Umbilical cord (tissue), 2 donors: ENCODE measurements around the gene TIMP2. TPM values are rescaled to one million over a fixed set of nuclear protein-coding genes. Genes with fewer than 3 reads are reported as not detected.
"Not testable (repeated sequence)": the region's sequence is repeated elsewhere in the genome, so short reads cannot be mapped to it uniquely, and the experiment has no call there.

Source experiments
- DNase-seq: peaks from one replicate; pipeline ENCODE4 v3.0.0-alpha.2; 2015; ENCODE audit warnings: low spot score
- total RNA-seq: library from RNA; depleted of rRNA; stranded (reverse); fragments of >200 nt; gene quantifications from one replicate; pipeline ENCODE4 v1.2.3, GENCODE V29; 2014; ENCODE audit warnings: low replicate concordance; ENCODE audit not compliant: insufficient read depth

The TIMP2 gene
- total RNA-seq, 1 donor from 2014 or later: 64.5 TPM

DNA sequence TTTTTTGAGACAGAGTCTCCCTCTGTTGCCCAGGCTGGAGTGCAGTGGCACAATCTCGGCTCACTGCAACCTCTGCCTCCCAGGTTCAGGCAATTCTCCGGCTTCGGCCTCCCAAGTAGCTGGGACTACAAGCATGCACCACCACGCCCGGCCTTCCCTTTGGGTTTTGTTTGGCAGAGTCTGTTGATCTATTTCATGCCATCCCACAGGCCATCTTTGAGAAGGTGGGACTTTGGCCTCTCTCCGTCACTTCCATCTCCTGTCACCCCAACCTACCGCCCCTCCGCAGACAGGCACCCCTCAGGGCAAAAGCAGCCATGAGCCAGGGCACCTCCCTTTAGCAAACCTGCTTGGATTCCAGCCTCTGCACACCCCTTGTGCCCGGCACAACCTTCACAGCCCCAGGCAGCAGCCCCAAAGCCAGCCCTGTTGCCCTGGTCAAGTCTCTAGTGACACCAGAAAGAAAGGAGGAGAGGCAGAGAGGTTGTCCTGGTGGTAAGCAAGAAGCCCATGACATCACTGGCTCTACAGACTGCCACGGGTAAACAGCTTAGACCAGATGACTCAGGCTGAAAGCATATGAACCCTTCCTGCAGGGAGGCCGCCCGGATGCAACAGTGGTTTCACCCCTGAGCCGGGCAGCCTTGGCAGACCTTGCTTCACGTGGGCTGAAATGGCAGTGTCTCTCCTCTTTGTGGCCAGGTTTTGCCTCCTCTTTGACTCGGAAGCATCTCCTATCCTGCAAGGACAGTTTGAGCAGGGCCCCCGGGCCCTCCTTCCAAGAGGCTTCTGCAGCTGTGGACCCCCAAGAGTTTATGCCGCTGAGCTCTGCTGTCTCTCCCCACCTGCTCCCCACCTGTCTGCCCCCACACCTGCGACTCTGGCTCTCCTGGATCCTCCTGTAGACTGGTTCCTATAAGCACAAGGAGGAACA lies 8.1 kb upstream of the TIMP2 start:
- peak; percentile 66 for DNase-seq

DNA sequence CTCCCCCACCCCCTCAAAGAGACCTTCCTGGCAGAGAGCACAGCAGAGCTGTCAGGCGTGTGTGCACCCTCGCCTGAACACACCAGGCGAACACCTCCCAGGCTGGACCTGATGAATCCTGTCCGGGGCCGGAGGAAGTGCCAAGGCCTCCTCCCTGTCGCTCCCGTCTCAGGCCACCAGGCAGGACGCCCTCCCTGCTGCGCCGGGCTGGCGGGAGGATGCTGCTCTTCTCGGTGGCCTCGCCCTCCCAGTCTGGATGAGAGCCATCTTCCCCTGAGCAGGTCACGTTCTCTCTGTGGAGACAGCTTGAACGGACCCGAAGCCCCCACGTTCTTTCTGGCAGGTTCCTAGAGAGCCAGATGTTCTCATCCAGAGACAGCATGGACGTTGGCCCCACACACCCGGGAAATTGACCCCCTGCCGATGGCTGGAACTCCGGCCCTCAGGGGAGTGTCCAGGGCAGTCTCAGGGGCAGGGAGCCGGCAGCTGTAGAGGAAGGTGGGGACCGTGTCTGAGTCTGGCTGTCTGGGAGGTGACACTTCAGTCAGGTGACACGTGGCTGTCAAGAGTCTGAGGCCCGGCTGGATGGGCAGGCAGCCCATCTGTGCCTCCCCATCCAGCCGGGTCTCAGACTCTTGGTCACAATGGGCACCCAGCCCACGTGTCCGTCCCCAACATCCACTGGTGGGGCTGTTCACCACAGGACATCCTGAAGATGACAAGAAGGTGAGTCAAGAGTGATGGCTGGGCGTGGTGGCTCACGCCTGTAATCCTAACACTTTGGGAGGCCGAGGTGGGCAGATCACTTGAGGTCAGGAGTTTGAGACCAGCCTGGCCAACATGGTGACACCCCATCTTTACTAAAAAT lies 5.0 kb upstream of the TIMP2 start:
- DNase-seq: no peak

DNA sequence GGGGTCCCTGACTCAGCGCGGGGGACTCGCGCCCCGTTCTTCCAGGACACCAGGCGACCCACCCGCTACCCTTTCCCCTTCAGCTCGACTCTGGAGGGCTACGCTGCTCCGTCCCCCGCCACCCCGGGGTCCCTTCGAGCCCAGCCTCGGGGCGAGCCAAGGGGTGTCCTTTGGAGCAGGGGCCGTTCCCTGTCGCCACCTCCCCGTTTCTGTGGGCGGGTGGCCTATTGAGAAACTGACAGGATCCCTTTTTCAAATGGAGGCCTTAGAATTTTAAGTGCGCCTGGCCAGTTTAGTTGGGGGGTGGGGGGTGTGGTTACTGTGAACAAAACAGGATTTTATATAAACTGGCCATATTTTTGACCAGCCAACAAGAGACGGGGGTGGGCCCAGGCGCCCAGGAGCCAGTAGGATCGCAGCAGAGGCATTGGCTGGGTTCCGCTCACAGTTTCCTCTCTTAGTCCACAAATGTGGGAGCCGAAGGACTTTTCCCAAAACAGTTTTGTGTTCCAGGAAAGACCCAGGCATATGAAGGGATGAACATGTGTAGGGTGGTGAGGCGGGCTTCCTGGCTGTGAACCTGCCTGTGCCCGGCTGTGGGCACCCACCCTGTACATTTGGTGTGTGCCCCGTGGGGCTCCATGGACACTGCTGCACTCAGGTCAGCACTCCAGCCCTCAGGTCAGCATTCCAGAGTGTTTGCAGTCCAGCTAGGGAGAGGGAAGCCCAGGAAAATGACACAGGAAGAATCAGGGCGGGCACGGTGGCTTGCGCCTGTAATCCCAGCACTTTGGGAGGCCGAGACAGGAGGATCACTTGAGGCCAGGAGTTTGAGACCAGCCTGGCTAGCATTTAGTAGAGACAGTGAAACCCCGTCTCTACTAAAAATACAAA lies 722 bp upstream of the TIMP2 start:
- peak; percentile 87 for DNase-seq

DNA sequence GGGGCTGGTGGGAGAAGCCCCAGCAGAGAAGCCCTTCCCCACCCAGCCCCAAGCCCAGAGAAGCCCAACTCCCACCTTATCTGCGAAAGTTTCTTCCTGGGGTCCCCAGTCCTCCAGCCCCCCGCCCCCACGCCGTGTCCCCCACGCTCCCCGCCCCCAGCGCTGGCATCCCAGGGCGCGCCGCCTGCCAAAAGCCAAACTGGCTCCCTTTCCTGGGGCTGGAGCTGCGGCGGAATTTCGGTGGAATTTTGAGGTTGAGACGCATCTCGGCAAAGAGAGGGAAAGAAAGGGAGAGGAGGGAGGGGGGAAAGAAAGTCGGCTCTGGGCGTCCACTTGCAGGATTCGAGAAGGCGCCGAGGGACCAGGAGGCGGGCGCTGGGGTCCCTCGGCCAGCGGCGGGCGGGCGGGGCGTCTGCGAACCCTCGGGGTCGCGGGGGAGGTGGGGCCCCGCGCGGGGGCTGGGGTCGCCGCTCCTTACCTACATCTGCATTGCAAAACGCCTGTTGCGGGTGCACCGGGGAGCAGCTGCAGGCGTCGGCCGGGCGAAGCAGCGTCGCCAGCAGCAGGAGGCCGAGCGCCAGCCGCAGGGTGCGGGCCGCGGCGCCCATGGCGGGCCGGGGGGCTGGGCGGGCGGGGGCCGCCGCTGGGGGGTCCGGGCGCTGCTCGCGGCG lies 571 bp downstream of the TIMP2 start:
- DNase-seq: peak; percentile 46

DNA sequence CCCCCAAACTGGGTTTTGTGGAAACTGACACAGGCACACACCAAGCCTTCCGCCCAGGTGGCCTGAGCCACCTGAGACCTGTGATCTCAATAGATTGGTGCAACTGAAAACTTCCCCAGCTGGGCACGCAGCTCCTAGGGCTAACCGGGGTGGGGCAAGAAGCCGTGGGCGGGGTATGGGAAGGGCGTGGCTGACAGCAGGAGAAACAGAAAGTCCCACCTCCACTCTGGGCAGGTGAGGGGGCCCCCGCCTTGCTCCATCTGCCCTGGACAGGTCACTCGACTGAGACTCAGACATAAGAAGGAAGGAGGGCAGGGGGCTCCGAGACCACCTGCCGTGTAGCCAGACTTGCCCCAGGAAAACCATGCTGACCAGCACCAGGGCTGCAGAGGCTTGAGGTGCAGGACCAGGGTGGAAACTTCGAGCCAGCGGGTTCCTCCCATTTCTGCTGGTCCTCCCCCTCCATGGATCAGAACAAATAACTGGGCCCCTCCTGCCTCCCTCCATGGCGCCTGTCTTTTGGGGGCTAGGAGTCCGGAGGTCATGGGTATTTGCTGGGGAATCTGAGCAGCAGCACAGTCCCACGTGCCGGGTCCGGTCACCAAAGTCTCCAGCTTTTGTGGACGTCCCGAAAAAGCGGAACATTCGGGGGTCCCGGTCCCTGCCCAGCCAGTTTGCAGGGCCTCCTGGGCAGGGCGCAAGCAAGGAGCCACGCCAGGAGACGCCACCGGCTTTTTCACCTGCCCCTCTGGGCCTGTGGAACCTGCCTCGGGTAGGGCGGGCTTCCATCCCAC lies 1.3 kb downstream of the TIMP2 start:
- DNase-seq: no peak

DNA sequence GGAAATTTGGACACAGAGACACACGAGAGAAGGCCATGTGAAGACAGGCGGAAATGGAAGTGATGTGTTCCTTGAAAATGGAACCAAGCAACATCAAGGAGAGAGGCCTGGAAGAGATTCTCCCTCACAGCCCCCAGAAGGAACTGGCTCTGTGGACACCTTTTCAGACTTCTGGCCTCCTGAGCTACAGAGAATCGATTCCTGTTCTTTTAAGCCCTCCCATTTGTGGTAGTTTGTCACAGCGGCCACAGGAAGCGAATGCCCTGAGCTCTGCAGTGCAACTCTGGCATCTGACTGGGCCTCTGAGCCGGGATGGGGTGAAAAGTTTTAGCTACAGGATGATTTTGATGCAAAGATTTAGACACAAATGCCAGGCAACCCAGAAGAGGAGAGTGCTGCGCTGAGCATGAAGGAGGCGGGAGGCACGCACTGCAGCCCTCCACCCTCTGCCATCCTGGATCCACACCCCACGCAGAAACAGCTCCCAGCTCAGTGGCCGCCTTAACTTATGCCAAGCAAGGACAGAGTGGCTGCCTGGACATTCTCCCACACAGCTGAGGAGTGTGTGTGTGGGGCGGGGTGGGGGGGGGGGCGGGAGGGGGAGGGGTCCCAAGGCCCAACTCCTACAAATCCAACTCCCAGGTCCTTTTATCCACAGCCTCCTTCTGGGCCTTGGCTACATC lies 2.2 kb downstream of the TIMP2 start:
- no peak for DNase-seq

DNA sequence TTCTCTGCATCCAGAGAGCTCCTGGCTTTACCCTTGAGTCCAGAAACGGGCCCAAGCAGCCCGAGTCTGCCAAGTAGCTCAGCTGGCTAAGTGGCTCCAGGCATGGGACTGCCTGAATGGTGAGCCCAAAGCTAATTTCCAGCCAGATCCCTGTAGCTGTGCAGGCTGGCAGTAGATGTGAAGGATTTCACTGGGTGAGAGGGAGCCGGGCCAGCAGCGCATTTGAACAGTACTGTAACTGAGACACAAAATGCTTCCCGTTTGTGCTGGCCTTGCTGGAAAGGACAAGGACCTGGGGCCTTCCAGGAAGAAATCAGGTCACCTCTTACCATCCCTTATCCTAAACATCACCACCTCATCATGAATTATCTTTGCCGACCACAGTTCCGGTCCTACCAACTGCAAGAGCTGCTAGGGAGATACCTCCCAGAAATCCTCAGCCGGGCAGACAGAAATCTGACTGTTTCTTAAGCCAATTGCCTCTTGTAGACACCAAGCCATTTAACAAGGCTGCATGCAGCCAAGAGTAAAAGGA lies 3.7 kb downstream of the TIMP2 start:
- DNase-seq: no peak

DNA sequence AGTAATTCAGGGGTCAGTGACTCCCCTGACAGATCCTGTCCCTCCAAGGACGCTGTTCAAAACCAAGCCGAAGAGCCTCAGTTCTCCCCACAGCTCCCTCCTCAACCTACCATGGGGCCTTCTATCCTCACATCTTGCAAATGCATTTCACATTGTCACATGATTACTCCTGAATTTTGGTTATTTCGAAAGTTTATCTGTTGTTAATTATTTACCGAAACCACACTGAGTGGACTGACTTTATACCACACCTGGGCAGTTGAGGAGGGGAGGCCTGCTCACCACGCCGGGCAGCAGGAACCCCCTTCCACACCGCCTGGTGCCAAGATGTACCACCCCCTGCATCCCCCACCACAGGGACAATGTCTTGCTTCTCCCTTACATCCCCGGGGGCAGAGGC lies 4.7 kb downstream of the TIMP2 start:
- no peak for DNase-seq

DNA sequence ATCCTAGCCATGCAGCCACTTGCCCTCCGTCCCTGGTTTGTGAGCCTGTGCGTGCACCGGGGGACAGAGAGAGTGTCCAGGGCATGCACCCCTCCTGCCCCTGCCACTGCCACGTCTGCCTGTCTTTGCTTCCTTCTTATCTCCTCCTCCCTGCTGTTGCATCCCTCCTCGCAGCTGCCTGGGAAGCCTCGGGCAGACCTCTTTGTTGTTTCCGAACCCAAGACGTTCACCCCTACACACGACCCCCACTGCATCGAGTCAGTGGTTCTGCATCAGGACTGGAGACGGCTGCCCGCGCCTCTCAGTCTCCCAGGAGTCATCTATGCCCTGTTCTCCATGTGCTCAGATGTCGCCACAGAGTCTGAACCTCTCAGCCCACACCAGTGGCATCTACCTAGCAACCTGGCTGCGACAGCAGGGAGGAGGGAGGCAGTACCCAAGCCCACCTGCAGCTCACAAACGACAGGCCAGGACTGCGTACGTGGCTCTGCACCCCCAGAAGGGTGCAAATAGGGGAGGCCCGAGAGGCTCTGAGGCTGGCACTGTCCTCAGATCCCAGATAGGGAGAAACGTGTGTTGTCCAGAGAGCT lies 5.2 kb downstream of the TIMP2 start:
- no peak for DNase-seq

DNA sequence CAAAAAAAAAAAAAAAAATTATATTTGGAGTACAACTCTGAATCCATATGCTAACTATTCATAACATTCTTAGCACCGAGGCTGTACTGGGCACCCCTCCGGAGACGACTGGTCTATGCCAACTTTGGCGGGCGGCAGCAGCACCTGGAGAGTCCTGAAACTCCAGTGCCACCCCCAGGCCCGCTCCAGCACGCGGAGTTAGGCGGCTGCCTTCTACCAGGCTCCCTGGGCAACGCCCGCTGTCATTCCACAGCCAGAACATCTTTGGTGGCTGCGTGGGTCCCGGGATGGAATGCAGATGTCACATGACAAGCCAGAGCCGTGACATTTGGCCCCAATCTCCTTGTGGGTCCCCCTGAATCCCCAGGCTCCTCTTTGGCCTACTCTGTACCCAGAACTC lies 6.2 kb downstream of the TIMP2 start:
- no peak for DNase-seq

DNA sequence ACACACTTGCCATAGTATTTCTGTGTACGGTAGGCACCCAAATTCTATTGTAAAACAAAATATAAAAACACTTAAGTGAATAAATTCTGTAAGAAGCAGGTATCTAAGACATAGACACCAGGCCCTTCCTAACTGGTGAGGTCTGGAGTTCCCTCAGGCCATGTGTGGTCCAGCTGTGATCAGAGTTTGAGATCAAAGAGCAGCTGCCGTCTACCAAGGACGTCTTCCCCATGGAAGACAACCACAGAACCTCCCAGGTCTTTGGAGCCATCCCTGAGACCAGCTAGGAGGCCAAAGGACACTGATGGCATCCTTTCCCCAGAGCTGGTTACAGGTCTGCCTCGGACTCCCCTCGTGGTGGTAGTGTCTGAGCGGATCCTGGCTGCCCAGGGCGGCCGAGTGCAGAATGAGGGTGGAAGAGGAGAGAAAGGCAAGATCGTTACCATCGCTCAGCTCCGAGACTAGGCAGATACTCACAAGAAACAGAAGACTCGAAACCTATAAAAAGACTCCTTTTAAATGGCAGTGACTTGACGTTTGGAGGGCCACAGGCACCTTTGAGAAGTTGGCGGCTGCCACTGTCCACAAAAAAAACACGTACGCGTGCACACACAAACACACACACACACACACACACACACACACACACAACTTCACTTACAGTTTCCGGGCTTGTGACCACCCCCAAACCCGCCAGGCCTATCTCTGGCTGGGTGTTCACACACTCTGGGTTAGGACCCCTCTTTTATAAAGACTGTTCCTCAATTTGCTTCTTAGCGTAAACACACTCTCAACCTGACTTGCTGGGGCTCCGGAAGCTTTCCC lies 7.5 kb downstream of the TIMP2 start:
- no peak for DNase-seq

DNA sequence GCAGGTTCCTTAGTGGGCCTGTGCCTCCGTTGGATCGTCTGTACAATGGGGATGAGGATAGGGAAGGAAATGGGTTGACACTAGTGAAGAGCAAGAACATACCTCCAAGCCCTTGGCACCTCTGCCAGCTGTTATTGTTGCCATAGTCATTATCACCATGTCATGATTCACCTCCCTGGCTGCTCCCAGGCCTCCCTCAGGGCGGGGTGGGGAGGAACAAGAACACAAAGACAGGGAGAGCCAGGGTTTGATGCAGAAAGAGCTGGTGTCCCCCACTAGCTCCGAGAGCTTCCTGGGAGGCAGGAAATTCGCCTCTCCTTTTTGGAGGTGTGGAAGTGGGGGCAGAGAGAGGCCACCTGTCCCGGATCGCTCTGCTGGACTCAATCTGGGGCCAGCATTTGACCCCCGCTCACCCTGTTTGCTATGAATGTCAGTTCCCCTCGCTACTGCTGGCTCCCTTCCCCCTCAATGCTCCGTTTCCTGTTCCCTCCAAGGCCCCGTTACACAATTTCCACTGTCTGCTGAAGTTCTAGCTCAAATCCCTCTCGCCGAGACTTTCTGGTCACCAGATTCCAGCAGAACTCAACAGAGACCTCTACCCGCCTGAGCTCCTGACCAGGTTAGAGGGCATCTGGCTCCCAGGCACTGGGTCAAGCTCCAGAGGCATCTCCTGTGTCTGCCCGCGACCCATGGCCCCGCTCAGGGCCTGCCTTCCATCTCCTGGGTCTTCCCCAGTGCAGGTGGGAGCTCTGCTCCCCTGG lies 9.1 kb downstream of the TIMP2 start:
- DNase-seq: peak; percentile 64

DNA sequence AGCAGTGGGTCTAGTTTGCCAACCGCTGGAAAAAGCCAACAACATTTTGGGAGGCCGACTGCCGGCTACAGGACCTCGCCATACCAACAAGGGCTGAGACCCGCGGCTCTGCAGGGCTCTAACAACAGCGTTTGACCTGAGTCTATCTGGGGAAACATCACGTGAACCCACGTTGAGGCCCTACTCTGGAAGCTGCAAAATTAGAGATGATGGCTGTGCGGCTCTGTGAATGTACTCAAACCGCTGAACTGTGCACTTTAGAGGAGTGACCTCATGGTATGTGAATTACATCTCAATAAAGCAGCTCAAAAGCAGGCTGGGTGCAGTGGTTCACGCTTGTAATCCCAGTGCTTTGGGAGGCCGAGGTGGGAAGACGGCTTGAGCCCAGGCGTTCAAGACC lies 12.1 kb downstream of the TIMP2 start:
- peak; percentile 28 for DNase-seq

DNA sequence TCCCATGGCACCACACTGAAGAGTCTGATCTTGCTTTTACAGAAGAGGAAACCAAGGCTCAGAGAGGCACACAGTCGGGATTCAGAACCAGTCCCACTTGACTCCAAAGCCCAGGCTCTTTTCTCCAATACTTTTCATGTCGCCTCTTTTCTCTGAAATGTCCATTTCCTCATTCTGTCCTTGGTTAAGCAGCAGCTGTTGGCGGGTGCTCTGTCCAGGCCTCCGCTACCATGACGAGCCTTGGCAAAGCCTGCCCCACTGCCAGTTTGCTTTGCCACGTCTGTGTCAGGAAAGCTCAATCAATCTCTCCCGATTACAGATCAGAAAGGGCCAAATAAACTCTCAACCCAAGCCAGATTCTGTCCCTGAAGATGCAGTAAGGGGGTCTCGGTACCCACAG lies 13.1 kb downstream of the TIMP2 start:
- no peak for DNase-seq

DNA sequence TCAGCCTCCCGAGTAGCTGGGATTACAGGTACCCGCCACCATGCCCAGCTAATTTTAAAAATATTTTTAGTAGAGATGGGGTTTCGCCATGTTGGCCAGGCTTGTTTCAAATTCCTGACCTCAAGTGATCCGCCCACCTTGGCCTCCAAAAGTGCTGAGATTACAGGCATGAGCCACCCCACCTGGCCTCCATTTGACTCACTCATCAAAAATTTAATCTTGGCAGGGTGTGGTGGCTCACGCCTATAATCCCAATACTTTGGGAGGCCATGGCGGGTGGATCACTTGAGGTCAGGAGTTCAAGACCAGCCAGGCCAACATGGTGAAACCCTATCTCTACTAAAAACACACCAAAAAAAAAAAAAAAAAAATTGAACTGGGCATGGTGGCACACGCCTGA lies 13.6 kb downstream of the TIMP2 start:
- not testable (repeated sequence) for DNase-seq

DNA sequence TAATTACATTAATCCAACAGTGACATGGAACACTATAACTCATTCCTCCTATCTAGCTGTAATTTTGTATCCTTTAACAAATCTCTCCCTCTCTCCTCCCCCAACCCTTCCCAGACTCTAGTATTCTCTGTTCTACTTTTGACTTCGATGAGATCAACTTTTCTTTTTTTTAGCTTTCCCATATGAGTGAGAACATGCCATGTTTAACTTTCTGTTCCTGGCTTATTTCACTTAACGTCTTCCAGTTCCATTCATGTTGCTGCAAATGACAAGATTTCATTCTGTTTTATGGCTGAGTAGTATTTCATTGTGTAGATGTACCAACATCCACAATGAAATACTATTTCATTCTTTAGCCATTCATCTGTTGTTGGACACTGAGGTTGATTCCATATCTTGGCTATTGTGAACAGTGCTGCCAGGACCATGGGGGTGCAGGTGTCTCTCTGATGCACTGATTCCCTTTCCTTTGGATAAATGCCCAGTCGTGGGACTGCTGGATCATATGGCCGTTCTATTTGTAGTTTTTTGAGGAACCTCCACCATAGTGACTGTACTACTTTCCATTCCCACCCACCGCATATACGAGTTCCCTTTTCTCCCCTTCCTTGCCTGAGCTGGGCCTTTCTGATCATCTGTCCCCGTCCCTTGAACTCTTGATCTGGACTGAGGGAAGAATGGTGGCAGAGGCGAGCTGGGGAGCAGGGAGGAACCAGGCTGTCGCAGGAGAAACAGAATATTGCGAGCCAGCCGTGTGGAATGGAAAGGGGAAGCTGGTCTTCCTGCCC lies 14.5 kb downstream of the TIMP2 start:
- DNase-seq: peak; percentile 51
